SU-DHL-6 (cell line): Measurements from ENCODE around the gene MCM5.

ENCODE experiments used
- EZH2phosphoT487 ChIP-seq: fragments of 200-600 bp; sonication (generic), shearing (Covaris generic); conservative IDR thresholded peaks from 2 replicates; pipeline ENCODE4 v1.6.1; 2018; ENCODE audit warnings: mild to moderate bottlenecking, antibody characterized with exemption, low read length, moderate library complexity, mixed read lengths
- TF ChIP-seq, protein P1 (sequence below): fragments of 200-600 bp; sonication (generic); IDR thresholded peaks from one replicate; pipeline ENCODE4 v1.5.1; 2017; ENCODE audit warnings: antibody characterized with exemption, mild to moderate bottlenecking, low read length, moderate library complexity; ENCODE audit not compliant: insufficient read depth, poor library complexity, severe bottlenecking

DNA sequence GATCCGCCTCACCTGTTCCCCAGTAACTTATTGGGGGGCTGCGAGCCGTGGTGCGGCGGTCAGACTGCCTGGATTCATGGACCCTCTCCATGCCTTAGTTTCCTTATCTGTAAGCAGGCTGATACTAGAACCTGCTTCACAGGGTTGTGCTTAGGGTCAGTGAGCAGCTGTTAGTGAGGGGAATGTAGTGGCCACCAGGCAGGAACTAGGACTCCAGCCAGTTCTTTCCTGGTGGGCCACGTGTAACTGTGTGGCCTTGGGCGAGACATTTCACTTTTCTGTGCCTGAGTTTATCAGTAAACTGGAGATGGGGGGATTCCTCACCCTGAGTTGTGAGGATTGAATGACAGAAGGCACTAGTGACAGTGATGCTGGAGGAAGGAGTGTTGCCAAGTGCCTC, 24.8 kb downstream of the MCM5 start:
- TF ChIP-seq, protein P1, sequence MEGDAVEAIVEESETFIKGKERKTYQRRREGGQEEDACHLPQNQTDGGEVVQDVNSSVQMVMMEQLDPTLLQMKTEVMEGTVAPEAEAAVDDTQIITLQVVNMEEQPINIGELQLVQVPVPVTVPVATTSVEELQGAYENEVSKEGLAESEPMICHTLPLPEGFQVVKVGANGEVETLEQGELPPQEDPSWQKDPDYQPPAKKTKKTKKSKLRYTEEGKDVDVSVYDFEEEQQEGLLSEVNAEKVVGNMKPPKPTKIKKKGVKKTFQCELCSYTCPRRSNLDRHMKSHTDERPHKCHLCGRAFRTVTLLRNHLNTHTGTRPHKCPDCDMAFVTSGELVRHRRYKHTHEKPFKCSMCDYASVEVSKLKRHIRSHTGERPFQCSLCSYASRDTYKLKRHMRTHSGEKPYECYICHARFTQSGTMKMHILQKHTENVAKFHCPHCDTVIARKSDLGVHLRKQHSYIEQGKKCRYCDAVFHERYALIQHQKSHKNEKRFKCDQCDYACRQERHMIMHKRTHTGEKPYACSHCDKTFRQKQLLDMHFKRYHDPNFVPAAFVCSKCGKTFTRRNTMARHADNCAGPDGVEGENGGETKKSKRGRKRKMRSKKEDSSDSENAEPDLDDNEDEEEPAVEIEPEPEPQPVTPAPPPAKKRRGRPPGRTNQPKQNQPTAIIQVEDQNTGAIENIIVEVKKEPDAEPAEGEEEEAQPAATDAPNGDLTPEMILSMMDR, result no peak
- TF ChIP-seq EZH2phosphoT487, result no peak
